Stimulated activated CD4-positive, alpha-beta T cell treated with anti-CD3 and anti-CD28 coated beads, Interleukin-1b, Interleukin-23, amount 100 ng/mL, for 48 hours (primary cell): ENCODE results near the gene LY6G6D.

ENCODE experiments used
- DNase-seq: peaks from one replicate; pipeline ENCODE4 v3.0.0-alpha.2; 2020

The LY6G6D gene, protein sequence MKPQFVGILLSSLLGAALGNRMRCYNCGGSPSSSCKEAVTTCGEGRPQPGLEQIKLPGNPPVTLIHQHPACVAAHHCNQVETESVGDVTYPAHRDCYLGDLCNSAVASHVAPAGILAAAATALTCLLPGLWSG

DNA sequence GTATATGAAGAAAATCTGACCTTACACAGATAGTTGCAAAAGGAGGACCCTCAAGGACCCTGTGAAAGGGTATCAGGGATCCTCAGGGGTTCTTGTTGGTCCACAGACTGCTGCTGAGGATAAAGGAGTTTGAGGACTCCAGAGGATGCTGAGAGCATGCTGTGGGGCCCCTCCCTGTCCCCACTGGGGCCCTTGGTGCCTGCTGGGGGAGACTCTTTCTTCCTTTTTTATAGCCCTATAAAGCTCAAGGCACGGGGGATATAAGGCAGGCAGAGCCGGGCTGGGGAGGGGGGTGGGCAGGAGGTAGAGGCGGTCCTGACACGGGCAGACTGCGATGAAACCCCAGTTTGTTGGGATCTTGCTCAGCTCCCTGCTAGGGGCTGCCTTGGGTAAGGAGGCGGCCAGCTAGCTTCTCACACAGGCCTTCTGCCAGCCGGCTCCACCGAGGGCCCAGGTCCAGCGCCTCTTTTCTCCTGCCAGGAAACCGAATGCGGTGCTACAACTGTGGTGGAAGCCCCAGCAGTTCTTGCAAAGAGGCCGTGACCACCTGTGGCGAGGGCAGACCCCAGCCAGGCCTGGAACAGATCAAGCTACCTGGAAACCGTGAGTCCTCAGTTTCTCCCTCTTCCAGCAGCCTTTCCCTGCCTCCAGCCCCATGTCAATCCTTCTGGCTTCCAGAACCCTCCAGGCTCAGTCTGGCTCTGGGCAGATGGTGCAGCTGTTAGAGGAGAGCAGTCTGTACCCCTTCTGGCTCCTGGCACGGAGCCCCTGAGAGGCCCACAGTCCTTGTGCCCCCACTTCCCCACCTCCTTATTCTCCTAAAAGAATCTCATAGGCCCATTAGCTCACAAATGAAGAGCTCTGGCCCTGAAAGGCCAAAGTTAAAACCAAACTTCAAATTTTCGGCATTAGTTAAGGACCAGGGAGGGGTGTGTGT lies at the start of gene LY6G6D:
Gene LY6G6D, plus strand, starts transcription at position 327 of the 937 bp plus-strand sequence. Its CDS starts 8 bp downstream, at position 335.
- no peak for DNase-seq

DNA sequence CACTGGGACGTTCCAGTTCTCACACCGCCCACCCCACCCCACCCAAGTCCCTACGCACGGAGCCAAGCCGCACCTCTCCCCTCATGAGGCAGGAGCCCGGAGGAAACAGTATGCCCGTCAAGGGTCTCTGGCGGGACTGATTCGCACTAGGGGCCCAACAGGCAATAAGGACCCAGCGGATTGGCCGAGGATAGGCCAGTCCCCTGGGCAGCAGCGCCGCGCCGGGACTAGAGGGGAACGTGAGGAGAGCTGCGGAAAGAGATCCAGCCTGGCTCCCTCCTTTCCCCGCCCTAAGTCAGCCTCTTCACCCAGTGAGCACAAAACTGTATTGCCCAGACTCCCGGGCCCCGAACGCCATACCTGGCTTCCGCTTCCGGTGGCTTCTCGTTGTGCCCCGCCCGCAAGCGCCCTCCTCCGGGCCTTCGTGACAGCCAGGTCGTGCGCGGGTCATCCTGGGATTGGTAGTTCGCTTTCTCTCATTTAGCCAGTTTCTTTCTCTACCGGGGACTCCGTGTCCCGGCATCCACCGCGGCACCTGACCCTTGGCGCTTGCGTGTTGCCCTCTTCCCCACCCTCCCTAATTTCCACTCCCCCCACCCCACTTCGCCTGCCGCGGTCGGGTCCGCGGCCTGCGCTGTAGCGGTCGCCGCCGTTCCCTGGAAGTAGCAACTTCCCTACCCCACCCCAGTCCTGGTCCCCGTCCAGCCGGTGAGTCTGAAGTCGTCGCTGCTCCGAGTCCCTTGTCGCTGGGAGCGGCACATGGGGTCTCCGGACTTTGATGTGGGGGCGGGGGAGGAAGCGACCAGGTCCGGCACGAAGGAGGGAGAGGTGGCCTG lies 49.4 kb upstream of the LY6G6D start, which contains the start of gene CSNK2B:
Gene CSNK2B, plus strand, starts transcription at position 580 of the 836 bp plus-strand sequence. CDS start 752 bp downstream, outside the sequence.
- peak; percentile 99 for DNase-seq

DNA sequence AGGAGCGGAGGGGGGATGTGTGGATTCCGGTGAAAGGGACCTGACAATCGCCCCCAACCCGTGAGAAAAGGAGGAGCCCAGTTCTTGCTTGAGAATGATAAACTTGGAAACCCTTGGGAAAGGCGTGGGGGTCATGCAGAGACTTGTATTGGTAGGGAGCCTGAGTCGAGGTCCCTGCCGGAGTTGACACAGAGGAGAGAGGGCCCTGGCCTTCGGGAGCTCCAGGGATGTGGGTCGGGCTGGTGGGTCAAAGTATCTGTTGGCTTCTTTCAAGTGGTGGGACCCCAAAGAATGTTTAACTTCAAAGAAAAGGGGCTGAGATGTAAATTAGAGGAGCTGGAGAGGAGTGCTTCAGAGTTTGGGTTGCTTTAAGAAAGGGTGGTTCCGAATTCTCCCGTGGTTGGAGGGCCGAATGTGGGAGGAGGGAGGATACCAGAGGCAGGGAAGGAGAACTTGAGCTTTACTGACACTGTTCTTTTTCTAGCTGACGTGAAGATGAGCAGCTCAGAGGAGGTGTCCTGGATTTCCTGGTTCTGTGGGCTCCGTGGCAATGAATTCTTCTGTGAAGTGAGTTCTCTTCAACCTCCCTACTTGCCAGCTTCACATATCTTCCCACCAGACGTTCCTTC lies 48.7 kb upstream of the LY6G6D start:
- DNase-seq = no peak

DNA sequence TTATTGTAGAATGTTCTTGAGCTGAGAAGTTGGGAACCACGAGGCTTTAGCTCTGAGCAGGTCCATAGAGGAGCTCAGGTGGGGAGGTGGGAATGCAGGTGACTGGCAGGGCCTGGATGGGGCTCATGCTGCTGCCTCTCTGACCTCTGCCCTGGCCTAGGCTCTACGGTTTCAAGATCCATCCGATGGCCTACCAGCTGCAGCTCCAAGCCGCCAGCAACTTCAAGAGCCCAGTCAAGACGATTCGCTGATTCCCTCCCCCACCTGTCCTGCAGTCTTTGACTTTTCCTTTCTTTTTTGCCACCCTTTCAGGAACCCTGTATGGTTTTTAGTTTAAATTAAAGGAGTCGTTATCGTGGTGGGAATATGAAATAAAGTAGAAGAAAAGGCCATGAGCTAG lies 45.5 kb upstream of the LY6G6D start, which contains the start of gene LY6G5B:
Gene LY6G5B, plus strand, starts transcription at position 301 of the 400 bp plus-strand sequence. CDS start 975 bp downstream, outside the sequence.
- no peak for DNase-seq

DNA sequence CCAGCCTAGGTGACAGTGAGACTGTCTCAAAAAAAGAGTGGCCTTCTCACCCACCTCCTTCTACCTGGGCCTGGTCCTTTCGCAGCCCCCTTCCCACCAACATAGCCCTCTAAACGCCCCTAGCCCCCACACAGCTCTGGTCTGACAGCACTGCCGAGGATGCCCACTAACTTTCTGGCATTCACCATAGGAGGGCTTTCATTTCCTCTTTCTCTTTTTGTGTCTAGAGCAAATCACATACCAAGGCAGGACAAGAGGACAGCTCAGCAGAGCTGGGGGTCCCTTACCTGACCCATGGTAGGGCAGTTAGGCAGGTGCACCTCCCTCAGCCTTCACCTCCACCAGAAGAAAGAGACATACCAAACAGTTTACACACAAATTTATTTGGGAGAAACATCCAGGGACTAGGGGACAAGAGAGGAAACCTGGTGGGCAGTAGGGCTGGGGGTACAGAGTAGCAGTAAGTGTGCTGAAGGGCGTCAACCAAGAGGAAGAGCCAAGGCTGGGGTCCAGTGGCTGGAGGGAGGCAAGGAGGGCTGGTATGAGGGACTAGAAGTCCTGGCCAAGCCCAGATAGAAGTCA lies 38.7 kb upstream of the LY6G6D start:
- no peak for DNase-seq

DNA sequence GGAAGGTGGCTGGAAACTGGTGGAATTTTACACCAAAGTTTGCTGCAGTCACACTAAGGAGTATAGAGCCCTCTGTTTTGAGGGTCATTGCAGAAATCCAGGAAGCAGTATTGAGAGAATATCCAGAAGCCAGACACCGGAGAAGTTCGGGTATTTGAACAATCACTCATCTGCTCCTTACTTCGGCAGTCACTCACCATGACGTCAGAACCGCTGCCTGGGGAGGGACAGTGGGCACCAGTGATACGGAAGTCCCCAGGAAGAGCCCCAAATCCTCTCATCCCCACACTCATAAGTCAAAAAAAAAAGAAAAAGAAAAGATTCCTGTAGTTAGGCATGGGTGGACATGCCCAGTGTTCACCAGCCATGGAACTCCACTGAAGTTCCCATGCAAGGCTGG lies 38.2 kb upstream of the LY6G6D start:
- no peak for DNase-seq

DNA sequence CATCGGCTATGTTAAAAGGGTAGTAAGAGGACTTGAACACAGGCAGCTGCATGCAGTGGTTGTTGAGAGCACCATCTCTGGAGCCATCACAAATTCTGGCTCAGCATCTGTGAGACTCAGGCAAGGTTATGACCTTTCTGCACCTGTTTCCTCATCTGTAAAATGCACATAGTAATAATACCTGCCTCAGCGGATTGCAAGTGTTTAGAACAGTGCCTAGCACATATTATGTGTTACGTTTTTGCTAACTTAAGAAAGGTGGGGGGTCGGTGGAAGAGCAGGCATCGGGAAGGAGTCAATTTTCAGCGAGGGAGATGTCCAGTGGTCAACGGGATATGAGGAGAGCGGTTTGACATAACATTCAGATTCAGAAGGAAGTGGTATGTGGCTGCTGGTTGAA lies 37.2 kb upstream of the LY6G6D start:
- no peak for DNase-seq

DNA sequence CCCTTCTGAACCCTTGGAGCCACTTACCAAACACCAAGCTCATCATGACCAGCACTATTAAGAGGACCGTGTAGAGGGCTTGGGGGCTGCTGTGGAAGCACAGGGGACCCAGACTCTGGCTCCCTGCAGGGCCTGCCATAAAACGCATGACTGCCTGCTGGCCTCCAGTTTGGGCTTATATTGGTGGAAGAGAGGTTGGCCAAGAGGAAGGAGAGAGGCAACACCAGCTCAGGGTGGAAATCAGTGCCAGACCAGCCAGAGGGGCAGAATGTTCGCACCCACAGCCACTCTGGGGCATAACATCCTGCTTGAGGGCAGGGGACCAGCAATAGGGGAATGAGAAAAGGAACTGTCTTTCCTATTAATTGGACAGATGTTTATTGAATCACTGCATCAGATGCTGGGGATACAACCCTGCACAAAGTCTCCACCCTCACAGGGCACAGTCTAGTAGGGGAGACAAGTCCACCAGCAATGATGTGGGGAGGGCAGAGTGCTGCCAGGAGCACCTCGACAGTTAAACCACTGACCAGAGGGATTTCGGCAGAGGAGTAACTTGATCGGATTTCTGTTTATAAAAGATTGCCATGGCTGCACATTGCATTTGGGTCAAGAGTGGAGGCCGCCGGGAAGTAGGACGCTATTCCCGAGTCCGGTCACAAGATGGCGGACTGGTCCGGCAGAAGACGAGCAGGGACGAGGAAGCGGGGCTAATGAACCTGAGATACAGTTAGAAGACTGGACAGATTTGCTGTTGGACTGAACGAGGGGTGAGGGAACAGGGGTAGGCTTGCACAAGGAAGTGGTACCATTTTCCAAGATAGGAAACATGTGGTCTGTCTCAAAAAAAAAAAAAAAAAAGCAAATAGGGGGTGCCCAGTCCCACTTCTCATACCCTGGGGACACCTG lies 34.7 kb upstream of the LY6G6D start, which contains the start of gene LY6G5C:
Gene LY6G5C, minus strand, starts transcription at position 842 of the 909 bp plus-strand sequence. Its CDS starts 694 bp downstream, at position 148.
- DNase-seq = peak; percentile 65

DNA sequence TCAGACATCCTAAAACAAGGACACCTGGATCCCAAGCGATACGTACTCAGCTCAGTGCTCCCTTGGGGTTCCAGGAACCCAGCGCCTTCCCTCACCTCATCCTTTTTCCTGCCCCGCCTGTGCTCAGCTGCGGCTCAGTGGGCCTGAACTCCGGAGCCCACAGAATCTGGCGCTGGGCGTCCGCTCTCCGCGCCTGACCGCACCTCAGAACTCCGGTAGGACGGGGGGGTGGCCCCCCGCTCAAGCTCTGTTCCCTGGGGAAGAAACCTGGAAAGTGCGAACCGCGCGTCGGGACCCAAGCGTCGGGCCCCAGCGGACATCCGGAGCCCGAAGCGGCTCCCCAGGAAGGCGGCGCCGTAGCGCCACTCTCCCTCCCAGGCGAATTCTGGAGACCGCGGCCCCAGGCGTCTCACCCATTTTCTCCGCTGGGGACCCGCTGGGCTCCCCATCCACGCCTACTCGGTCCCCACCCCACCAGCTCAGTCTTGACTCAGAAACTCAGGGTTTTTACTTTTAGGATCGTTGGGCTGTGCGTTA lies 33.9 kb upstream of the LY6G6D start:
- peak; percentile 37 for DNase-seq

DNA sequence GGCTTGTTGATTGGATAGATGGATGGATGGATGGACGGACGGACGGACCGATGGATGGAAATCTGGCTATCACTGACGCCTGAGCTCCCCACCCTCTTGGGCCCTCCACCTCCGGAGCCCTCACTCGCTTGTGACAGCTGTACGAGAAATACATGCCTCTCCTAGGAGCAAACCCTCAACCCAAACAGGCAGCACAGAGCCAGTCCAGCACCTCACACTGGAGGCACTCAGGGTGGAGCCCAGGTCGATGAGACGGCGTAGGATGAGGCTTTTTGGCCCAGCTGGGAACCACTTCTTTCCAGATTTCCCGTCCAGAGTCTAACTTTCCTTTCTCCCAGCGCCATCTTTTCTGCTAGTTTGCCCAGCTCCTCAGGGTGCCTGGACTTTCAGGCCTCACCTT lies 31.6 kb upstream of the LY6G6D start:
- no peak for DNase-seq

DNA sequence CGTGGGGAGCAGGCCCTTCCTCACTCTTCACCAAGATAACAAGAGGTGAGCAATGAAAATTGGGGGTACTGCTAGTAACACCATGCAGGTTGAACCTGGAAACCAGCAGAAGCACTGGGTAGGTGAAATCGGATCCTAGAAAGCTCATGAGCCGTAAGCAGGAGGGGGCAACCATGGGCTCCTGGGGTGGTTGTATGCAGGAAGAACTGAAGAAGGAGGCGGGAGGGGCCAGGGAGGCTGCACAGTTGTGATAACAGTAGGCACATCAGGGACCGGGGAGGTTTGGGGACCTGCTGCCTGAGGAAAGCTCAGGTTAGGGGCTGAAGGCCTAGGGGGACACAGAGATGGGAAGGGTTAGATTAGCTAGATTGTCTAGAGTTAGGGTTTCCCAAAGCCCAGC lies 28.7 kb upstream of the LY6G6D start:
- no peak for DNase-seq

DNA sequence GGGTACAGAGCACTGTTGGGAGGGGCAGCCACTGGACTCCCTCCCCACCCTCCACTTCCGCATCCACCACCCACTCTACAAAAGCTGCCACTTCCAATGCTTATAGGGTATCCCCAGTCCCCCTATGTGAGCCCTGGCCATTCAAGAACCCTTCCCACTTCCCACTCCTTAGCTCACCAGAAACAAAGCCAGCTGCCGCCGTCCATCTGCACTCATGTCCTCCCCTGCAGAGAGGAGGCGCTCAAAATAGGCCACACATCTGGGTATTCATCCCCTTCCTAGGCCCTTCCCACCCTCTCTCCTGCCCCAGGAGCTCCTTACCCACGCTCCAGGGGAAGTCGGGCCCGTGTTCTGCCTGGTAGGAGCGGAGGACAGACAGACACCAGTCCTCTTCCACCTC lies 27.8 kb upstream of the LY6G6D start:
- DNase-seq = no peak

DNA sequence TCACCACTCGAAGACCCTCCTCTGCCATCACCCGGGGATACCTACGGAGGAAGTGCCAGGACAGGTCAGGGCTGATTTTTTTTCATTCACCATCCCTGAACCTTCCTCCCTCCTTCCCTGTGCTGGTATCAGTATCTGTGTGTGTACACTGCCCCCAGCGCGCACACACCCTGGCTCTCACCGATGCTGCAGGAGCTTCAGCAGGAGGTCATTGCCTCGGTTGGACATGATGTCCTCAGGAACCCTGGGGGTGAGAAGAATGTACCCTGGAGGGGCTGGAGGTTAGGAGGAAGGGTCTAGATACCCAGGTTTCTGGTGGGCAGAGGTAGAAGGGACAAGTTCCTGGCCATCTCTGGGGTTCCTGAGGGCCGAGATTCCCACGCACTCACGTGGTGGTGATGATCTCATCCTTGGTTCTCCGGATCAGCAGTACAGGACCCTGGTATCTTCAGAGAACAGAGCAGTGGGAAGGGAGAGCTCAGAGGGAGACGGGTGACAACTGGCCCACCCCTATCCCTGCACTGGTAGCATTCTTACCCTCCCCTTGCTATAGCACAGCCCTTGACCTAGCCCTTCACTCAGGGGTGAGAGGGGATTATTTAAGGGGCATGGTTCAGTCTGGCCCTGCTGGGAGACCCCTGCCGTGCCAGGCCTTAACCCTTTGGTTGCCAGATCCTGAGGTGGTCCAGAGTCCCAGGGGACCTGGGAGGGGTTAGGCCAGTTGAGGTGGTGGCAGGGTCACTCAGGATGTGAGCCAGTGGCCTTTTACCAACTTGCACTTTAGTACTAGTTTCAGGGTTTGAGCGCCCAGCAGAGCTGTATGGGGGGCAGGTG lies 27.1 kb upstream of the LY6G6D start:
- no peak for DNase-seq

DNA sequence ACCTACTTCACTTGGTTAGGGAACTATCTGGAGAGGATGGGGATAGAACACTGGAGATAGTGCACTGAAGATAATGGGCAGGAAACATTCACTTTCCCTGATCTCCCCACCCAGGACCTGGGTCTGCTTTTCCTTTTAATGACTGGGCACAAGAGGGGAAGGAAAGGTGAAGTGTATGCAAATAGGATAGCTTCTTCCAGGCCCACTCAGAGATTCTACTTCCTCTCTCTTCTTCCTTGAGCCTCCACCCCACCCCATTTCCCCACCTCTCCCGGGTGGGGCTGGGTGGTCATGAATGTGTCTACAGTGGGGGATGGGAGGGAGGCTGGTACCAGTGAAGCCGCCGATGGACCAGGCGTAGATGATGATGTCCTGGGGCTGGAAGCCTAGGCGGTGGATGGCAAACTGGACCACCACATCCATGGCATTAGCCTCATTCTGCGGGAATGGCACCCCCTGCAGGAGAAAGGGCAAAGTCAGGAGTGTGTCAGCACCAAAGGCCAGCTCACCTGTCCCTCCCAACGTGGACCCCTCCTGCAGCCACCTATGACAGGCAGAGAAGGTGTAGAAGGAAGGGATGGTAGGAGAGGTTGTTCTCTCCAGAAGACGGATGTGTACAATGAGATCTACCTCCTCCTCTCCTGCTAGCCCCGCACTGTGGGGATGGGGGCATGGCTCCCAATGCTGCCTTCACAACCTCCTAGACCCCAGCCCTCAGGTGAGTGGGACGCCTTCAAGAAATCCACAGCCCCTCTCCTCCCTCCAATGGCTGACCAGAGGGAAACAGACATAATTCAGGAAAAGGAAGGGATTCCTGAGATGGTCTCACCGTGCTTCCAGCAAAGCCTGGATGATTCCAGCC lies 25.7 kb upstream of the LY6G6D start:
- DNase-seq = no peak

DNA sequence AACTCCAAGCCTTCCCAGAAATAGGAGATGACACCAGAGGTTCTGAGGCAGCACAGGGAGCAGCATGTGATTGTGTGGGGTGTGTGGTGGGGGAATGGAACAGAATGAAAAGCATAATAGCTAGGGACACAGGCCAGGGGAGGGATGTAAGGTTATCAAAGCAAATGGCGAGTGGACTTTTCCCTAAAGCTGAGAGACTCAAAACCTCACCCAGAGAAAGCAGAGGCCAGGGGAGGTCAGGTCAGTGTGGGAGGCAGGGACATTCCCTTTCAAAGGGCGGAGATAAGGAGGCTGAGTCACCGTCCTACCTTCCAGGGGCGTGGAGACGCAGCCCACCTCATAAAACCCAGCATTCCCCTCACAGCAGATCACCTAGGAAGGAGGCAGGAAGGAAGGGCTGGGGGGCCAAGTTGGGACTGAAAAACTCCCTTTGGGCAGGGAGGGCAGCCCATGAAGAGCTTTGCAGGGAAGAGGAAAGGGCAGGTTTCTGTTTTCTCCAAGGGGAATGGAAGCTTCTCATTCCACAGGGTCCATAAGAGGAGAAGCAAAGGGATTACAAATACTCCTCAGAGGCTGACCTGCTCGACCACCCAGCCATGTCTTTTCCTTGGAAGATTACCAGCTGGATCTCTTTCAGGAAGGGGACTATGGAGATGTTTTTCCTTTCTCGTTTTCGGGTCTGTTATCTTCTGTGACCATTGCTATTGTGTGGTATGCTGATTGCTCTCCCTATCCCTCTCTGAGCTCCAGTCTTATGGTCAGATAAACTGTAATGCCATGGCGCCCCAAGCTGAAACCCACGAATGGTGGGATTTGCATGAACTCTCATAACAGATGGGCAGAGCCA lies 24.7 kb upstream of the LY6G6D start:
- no peak for DNase-seq

DNA sequence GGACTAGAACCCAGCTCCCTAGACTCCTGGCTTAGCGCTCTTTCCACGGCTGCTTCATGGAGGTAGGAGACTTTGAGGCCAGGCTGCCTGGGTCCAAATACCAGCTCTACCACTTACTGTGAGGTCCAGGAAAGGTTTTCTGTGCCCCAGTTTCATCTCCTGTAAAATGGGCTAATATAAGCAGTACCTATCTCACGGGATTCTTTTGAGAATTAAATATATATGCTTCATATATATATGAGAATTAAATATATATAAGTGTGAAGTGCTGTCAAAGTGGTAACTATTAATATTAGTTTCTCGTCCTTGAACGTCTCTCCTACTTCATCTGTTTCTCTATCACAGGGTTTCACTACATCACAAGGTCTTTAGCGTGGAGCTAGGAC lies 24.1 kb upstream of the LY6G6D start:
- no peak for DNase-seq

DNA sequence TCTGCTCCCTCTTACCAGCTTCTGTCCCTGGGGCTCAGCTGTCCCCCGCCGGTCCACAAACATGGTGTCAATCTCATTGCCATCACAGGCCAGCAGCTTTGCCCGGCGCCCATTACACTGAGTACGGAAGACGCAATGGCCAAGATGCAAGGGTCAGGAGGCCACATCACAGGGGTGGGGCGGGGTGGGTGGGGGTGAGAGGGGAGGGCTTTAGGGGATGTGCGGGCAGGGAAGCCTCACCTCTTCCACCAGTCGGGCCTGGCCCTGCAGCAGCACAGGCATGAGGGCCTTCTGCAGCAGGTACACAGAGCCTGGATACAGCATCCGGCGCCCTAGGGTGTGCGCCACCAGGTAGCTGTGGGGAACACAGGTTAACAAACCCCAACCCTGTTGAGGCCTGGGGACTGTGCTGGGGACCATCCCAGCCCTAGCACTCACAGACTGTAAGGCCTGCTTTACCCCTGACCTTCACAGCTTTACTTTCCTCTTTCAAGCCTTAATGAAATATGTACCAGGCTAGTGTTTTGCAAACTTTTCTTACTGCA lies 23.5 kb upstream of the LY6G6D start:
- DNase-seq = no peak

DNA sequence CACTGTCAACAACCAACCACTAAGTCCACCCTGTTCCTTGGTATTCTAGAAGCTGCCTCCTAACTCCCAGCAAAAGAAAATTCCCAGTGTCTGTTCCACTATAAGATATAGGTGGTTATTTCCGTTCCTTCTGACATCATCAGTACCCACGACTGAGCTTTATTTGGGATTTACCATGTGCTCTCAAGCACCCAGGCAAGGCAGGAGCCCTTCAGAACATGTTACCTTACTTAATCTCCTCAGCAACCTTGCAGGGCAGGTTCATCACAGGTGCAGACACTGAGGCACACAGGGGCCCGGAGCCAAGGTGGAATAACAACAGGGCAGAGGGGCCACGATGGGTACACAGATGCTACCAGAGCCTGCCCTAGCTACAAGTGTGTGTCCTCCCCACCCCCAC lies 22.8 kb upstream of the LY6G6D start:
- DNase-seq = no peak
